ENCODE measurements around the gene TBC1D1.

Gene TBC1D1

DNA sequence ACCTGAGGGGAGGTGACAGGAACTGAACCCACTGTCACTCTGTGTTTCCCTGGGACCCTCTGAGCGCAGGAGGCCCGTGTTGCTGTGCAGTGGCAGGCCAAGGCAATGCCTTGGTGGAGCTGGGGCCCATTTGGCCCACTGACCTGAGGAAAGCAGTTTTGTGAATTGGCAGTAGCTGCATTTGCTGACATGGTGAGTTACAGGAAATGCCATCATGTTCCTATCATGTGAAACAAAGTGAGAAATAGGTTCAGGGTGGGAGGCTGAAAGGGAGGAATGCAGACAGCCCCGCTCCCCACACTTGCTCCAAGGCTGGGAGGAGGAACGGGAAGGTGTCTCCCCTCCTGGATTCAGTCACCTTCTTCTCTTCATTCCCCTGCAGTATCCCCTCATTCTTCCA is 215.4 kb downstream of the TBC1D1 start (continued):
- no peak for TF ChIP-seq ZNF707 (tag by site-specific recombination; IDR thresholded peaks at IDR 0.05)
- TF ChIP-seq SCRT1 (tag by site-specific recombination; IDR thresholded peaks at IDR 0.05; ENCODE audit: borderline replicate concordance) = no peak
- no peak for TF ChIP-seq YY2 (tag by site-specific recombination; IDR thresholded peaks at IDR 0.05)
- TF ChIP-seq ZNF157 (tag by site-specific recombination; IDR thresholded peaks at IDR 0.05) = no peak
- no peak for TF ChIP-seq ZNF623 (tag by site-specific recombination; IDR thresholded peaks at IDR 0.05)

DNA sequence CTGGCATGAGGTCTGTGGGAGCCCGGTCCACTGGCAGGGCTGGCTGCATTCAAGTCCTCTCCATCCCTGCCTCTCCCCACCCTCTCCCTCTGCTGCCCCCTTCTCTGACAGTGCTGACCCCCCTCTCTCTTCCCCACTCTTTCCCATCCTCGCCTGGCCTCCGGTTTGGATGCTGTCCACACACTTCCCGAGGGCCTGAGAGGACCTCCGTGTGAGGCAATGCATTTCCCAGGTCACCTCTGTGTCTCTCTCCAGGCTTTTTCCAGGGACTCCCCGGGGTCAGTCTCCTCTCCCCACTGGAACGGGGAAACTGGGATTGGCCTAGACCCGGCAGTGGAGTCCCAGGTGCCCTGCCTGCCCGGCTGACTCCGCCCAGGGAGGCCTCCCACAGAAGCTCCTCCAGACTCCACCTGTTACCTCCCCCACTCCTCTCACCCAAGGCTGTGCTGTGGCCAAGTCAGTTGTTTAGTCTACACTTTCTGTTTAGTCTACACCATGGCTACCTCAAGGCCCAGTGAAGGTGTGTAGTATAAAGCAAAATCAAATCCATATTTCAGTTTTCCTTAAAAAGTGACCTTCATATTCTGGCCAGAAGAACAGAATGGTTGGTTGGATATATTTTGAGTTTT is 216.1 kb downstream of the TBC1D1 start:
- POLR2A ChIA-PET = no interaction called here
- no peak overlapping the region for H3K27ac ChIP-seq (ENCODE audit: extremely low read depth, low read depth, low read length)
- H3K9me3 ChIP-seq (ENCODE audit: control insufficient read depth, insufficient read depth, low read depth, low read length) = no peaks in the 10 kb centered on the region
- TF ChIP-seq ZNF391 (tag by site-specific recombination; IDR thresholded peaks at IDR 0.05; ENCODE audit: borderline replicate concordance, low read depth) (no peak), ZNF768 (tag by site-specific recombination; IDR thresholded peaks at IDR 0.05) (no peak), ZXDB (tag by site-specific recombination; IDR thresholded peaks at IDR 0.05) (no peak), WT1 (tag by site-specific recombination; IDR thresholded peaks at IDR 0.05) (no peak), ZBTB17 (tag by site-specific recombination; IDR thresholded peaks at IDR 0.05) (no peak), ZNF654 (tag by site-specific recombination; IDR thresholded peaks at IDR 0.05; ENCODE audit: low read depth) (no peak), ZNF623 (tag by site-specific recombination; IDR thresholded peaks at IDR 0.05) (no peak), KLF1 (tag by site-specific recombination; IDR thresholded peaks at IDR 0.05) (no peak), IKZF3 (tag by site-specific recombination; IDR thresholded peaks at IDR 0.05) (no peak), ZNF596 (tag by site-specific recombination; IDR thresholded peaks at IDR 0.05) (no peak), ZNF37A (tag by site-specific recombination; IDR thresholded peaks at IDR 0.05) (no peak)
- TF ChIP-seq, protein P1, sequence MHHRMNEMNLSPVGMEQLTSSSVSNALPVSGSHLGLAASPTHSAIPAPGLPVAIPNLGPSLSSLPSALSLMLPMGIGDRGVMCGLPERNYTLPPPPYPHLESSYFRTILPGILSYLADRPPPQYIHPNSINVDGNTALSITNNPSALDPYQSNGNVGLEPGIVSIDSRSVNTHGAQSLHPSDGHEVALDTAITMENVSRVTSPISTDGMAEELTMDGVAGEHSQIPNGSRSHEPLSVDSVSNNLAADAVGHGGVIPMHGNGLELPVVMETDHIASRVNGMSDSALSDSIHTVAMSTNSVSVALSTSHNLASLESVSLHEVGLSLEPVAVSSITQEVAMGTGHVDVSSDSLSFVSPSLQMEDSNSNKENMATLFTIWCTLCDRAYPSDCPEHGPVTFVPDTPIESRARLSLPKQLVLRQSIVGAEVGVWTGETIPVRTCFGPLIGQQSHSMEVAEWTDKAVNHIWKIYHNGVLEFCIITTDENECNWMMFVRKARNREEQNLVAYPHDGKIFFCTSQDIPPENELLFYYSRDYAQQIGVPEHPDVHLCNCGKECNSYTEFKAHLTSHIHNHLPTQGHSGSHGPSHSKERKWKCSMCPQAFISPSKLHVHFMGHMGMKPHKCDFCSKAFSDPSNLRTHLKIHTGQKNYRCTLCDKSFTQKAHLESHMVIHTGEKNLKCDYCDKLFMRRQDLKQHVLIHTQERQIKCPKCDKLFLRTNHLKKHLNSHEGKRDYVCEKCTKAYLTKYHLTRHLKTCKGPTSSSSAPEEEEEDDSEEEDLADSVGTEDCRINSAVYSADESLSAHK (tag by site-specific recombination; IDR thresholded peaks at IDR 0.05) = no peak
- peaks cover 0 to 34% of the 10 kb centered on the region in 2 experiments; a peak in 2 of 3 replicates for H3K36me3 ChIP-seq (ENCODE audit: control insufficient read depth in 2 of 2, insufficient read depth in 1 of 2, low read length in 2 of 2)
- CTCF ChIA-PET = no interaction called here
- H3K4me1 ChIP-seq (ENCODE audit: control insufficient read depth, insufficient read depth, low read length) = peaks cover 2% of the 10 kb centered on the region; the same call in 1 of the 2 replicates
- no peak overlapping the region for H3K4me3 ChIP-seq (ENCODE audit: low read depth, low read length)

DNA sequence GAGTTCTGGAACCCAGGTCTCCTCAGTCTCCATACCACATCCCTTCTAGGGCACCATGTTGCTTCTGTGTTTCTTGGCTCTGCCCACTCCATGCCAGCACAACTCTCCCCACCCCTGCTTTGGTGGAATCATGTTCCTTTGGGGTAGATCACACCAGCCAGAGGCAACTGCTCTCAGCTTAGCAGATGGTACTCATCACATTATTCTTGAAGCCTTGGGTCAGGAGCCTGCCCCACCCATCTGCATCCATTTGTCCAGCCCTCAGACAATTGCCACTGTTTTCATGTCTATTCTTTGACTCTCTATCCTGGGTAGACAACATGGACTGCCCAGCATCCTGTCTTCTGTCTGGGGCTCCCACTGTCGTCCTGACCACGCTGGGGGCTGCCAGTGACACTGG is 216.9 kb downstream of the TBC1D1 start:
- Histone ChIP-seq H3K4me3 (ENCODE audit: low read depth, low read length) (no peak overlapping the region), H3K27ac (ENCODE audit: extremely low read depth, low read depth, low read length) (no peak overlapping the region), H3K36me3 (ENCODE audit: control insufficient read depth in 2 of 2, insufficient read depth in 1 of 2, low read length in 2 of 2) (peaks cover 0 to 33% of the 10 kb centered on the region in 2 experiments; a peak in 2 of 3 replicates), H3K4me1 (ENCODE audit: control insufficient read depth, insufficient read depth, low read length) (peaks cover 2% of the 10 kb centered on the region; the same call in 1 of the 2 replicates), H3K9me3 (ENCODE audit: control insufficient read depth, insufficient read depth, low read depth, low read length) (no peaks in the 10 kb centered on the region)
- ChIA-PET POLR2A (no interaction called here), CTCF (no interaction called here)
- TF ChIP-seq ZNF747 (tag by site-specific recombination; IDR thresholded peaks at IDR 0.05) = no peak
- TF ChIP-seq ZNF433 (tag by site-specific recombination; IDR thresholded peaks at IDR 0.05; ENCODE audit: low read depth) = no peak
- no peak for TF ChIP-seq ZNF366 (tag by site-specific recombination; conservative IDR thresholded peaks at IDR 0.05)
- TF ChIP-seq WT1 (tag by site-specific recombination; IDR thresholded peaks at IDR 0.05) = no peak
- no peak for TF ChIP-seq ZNF626 (tag by site-specific recombination; IDR thresholded peaks at IDR 0.05)
- no peak for TF ChIP-seq ZNF175 (tag by site-specific recombination; IDR thresholded peaks at IDR 0.05)
- TF ChIP-seq ZNF768 (tag by site-specific recombination; IDR thresholded peaks at IDR 0.05) = no peak
- no peak for TF ChIP-seq ZNF664 (tag by site-specific recombination; IDR thresholded peaks at IDR 0.05)
- TF ChIP-seq, protein P2, sequence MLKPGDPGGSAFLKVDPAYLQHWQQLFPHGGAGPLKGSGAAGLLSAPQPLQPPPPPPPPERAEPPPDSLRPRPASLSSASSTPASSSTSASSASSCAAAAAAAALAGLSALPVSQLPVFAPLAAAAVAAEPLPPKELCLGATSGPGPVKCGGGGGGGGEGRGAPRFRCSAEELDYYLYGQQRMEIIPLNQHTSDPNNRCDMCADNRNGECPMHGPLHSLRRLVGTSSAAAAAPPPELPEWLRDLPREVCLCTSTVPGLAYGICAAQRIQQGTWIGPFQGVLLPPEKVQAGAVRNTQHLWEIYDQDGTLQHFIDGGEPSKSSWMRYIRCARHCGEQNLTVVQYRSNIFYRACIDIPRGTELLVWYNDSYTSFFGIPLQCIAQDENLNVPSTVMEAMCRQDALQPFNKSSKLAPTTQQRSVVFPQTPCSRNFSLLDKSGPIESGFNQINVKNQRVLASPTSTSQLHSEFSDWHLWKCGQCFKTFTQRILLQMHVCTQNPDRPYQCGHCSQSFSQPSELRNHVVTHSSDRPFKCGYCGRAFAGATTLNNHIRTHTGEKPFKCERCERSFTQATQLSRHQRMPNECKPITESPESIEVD (tag by site-specific recombination; IDR thresholded peaks at IDR 0.05) = no peak
- no peak for TF ChIP-seq OSR2 (tag by site-specific recombination; IDR thresholded peaks at IDR 0.05)
- TF ChIP-seq PRDM1 (tag by site-specific recombination; IDR thresholded peaks at IDR 0.05) = no peak
- no peak for TF ChIP-seq SP3 (tag by site-specific recombination; IDR thresholded peaks at IDR 0.05)
- TF ChIP-seq ZNF138 (tag by site-specific recombination; IDR thresholded peaks at IDR 0.05; ENCODE audit: borderline replicate concordance) = no peak
- TF ChIP-seq ZNF548 (tag by site-specific recombination; IDR thresholded peaks at IDR 0.05) = no peak
- no peak for TF ChIP-seq ZFP3 (tag by site-specific recombination; IDR thresholded peaks at IDR 0.05; ENCODE audit: low read depth)
- TF ChIP-seq ZNF776 (tag by site-specific recombination; IDR thresholded peaks at IDR 0.05; ENCODE audit: borderline replicate concordance) = no peak
- TF ChIP-seq GLI2 (tag by site-specific recombination; IDR thresholded peaks at IDR 0.05; ENCODE audit: borderline replicate concordance, low read depth) = no peak
